ENCODE results near the gene SPIB.

DNA sequence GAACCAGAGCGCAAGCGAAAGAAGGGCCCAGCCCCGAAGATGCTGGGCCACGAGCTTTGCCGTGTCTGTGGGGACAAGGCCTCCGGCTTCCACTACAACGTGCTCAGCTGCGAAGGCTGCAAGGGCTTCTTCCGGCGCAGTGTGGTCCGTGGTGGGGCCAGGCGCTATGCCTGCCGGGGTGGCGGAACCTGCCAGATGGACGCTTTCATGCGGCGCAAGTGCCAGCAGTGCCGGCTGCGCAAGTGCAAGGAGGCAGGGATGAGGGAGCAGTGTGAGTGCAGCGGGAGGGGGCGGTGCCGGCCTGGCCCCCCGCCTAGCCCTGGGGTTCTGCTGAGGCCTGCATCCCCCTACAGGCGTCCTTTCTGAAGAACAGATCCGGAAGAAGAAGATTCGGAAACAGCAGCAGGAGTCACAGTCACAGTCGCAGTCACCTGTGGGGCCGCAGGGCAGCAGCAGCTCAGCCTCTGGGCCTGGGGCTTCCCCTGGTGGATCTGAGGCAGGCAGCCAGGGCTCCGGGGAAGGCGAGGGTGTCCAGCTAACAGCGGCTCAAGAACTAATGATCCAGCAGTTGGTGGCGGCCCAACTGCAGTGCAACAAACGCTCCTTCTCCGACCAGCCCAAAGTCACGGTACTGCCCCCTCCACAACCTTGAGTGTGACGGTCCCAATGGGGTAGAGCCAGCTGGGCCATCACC is 40.4 kb upstream of the SPIB start:
- TF ChIP-seq EP300 (IDR thresholded peaks at IDR 0.05) (no peak), POLR2A (IDR thresholded peaks at IDR 0.05) (no peak)
- TF ChIP-seq, protein P1, sequence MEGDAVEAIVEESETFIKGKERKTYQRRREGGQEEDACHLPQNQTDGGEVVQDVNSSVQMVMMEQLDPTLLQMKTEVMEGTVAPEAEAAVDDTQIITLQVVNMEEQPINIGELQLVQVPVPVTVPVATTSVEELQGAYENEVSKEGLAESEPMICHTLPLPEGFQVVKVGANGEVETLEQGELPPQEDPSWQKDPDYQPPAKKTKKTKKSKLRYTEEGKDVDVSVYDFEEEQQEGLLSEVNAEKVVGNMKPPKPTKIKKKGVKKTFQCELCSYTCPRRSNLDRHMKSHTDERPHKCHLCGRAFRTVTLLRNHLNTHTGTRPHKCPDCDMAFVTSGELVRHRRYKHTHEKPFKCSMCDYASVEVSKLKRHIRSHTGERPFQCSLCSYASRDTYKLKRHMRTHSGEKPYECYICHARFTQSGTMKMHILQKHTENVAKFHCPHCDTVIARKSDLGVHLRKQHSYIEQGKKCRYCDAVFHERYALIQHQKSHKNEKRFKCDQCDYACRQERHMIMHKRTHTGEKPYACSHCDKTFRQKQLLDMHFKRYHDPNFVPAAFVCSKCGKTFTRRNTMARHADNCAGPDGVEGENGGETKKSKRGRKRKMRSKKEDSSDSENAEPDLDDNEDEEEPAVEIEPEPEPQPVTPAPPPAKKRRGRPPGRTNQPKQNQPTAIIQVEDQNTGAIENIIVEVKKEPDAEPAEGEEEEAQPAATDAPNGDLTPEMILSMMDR (IDR thresholded peaks at IDR 0.05) = no peak
